HG02571 (cell line): ENCODE results near the gene FMR1.

ENCODE experiments used
- ATAC-seq: cut with Tn5 transposase; IDR thresholded peaks from one replicate; pipeline ENCODE4 v1.9.1; 2021; ENCODE audit warnings: mild to moderate bottlenecking, moderate library complexity; ENCODE audit not compliant: unreplicated experiment

FMR1 gene

DNA sequence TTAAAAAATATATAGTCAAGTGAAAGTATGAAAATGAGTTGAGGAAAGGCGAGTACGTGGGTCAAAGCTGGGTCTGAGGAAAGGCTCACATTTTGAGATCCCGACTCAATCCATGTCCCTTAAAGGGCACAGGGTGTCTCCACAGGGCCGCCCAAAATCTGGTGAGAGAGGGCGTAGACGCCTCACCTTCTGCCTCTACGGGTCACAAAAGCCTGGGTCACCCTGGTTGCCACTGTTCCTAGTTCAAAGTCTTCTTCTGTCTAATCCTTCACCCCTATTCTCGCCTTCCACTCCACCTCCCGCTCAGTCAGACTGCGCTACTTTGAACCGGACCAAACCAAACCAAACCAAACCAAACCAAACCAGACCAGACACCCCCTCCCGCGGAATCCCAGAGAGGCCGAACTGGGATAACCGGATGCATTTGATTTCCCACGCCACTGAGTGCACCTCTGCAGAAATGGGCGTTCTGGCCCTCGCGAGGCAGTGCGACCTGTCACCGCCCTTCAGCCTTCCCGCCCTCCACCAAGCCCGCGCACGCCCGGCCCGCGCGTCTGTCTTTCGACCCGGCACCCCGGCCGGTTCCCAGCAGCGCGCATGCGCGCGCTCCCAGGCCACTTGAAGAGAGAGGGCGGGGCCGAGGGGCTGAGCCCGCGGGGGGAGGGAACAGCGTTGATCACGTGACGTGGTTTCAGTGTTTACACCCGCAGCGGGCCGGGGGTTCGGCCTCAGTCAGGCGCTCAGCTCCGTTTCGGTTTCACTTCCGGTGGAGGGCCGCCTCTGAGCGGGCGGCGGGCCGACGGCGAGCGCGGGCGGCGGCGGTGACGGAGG lies at the start of gene FMR1:
TSS of gene FMR1 (plus strand) at position 728 of the 831 bp plus-strand sequence. CDS start 261 bp downstream, outside the sequence.
- peak; percentile 89 for ATAC-seq

DNA sequence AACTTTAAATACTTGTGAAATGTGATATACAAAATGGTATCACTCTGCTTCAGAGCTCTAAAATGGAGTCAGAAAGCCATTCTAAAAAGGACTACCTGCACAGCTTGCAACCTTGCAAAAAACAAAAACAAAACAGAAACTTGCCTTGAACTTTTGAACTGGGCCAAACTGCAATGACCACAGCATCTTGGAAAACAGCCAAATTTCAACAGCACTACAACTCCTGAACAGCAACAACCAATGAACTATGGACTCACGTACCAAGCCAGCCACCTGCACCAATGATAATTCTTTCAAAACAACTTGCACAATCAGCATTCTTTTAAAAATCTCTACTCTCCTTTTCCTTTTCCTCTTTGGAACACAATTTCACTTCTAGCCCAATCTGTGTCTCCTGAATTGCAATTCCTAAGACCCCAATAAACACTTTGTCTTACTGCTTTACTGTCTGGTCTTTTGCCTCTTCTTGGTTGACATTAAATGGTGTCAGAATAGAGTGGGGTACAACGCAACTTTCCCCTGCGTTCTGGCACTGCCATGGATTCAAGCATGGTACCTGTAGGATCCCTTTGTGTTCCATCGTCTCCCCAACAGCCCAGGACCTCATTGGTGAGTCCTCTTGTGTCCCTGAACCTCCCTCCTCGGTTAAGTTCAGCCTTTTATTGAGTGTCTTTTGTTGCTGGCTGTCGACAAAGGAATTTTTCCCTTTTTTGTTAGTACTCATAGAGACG lies 35.7 kb upstream of the FMR1 start:
- ATAC-seq, result peak; percentile 95

DNA sequence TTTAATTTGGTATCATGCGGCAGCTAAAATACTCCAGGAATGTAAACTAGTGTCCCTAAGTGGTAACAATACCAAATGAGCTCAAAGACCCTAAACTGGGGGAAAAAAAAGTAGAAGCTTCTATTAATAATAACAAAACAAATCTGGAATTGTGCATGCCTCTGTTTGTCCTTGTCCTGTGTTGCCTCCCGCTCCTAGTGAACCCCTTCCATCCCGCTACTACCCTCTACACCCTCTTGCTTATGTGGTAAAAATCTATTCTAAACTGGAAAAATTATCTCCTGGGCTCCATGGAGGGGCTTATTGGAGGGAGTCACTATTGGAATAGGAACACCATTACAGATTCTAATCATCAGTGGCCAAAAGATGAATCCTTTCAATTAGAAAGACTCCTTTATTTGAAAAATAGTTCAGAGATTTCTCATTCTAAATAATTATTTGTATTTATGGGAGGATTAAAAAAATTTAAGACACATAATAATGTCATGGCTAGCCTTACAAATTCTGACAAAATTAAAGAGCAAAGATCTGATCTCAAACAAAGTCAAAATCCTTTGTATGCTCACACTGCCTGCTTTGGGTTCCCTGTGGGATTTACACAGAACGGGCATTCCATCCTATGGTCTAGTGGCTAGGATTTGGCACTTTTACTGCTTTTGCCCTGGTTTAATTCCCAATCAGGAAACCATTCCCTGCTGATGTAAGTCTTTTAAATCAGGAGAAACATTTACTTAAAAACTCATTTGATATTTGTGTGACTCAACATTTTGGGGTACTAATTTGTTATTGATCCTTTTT lies 34.7 kb upstream of the FMR1 start:
- no peak for ATAC-seq

- ATAC-seq, result no peak
Measured at GRCh38 chrX:147877726-147878125, 34.0 kb upstream of the FMR1 start.

DNA sequence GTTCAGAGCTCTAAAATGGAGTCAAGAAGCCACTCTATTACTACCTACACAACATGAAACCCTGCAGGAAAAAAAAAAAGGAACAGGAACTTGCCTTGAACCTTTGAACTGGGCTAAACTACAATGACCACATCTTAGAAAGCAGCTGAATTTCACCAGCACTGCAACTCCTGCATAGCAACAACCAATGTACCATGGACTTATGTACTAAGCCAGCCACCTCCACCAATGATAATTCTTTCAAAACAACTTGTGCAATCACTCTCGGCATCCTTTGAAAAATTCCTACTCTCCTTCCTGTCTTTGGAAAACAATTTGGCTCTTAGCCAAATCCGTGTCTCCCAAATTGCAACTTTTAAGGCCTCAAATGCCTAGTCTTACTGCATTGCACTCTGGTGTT lies 26.8 kb upstream of the FMR1 start:
- ATAC-seq, result no peak

GRCh38 chrX:147890756-147891155 lies 21.0 kb upstream of the FMR1 start:
- no peak for ATAC-seq

DNA sequence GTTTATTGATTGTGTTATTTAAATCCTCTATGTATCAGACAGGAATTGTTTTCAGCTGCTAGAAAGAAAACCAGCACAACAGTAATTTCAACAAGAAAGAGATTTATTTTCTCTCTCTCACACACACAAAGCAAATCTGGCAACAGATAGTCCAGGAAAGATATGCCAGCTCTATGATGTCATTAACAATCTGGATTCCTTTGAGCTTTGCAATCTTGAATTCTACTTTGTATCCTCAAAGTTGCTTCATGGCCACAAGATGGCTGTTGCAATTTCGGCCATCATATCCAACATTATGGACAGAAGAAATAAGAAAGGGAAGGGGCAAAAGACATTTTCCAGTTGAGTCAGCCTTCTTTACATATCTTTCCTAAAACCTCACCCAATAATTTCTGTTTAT lies 19.8 kb upstream of the FMR1 start:
- ATAC-seq, result no peak

- ATAC-seq, result no peak
Measured at GRCh38 chrX:147893741-147894140, 18.0 kb upstream of the FMR1 start.

GRCh38 chrX:147894366-147894963 lies 17.3 kb upstream of the FMR1 start:
- ATAC-seq, result no peak

DNA sequence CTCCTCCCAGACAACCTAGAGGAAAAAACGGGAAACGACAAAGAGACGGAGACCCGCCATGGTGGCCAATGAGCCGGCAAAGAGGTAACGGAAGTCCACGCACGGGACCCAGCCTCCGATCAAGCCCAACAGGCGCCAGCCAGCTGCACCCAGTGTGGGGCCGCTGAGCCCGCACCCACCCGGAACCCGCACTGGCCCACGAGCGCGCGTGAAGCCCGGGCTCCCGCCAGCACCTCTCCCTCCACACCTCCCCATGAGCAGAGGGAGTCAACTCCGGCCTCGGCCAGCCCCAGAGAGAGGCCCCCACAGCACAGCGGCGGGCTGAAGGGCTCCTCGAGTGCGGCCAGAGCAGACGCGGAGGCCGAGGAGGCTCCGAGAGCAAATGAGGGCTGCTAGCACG lies 14.6 kb upstream of the FMR1 start:
- no peak for ATAC-seq

DNA sequence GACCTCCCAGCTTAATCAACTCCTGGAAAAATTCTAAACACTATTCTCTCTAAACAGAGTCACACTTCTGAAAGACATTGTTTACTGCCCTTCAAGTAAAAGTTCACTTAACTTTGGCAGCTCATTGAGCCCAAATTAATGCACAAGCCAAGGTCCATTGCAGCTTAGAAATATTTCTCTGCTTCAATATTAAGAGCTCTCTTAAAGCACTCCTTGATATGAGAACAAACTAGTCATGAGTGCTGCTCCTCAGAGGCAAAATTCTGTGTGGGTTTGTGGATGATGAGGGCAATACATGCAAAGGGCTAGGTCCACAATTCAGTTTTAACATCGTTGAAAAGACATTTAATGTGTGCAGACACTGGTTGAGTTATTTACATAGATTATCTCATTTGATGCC lies 12.8 kb upstream of the FMR1 start:
- ATAC-seq, result no peak

DNA sequence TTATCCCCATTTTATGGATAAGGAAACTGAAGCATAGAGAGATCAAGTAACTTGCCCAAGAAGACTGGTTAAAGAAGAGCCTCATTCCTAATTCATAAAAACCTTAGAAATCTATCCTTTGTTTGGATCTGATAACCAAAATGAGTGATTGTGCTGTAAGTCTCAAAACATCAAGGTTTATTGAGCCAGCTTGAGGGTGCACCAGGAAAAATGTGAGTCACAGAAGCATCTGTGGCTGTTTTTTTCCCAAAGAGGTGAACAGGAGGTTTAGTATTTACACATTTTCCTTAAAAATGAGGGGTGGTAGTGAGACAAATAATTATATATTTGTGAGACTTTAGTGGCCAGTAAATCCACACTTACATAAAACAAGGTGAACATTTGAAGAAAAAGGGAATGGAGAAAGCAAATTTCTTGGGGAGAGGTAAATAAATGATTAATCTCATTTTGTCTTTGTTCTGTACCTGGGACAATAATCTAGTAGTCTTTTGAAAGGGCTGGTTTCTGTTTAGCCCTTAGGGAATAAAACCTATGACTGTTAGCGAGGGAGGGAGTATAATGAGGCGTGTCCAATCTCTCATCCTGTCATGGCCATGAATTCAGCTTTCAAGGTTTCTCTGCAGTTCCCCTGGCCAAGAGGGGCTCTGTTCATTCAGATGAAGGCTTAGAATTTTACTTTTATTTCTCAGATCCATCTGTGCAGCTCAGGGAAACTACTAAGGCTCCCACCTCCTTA lies 12.2 kb upstream of the FMR1 start:
- ATAC-seq, result no peak

- no peak for ATAC-seq
Measured at GRCh38 chrX:147900349-147900748, 11.4 kb upstream of the FMR1 start.

GRCh38 chrX:147901461-147902126 lies 10.1 kb upstream of the FMR1 start:
- no peak for ATAC-seq

GRCh38 chrX:147902270-147902669 lies 9.4 kb upstream of the FMR1 start:
- ATAC-seq, result no peak

DNA sequence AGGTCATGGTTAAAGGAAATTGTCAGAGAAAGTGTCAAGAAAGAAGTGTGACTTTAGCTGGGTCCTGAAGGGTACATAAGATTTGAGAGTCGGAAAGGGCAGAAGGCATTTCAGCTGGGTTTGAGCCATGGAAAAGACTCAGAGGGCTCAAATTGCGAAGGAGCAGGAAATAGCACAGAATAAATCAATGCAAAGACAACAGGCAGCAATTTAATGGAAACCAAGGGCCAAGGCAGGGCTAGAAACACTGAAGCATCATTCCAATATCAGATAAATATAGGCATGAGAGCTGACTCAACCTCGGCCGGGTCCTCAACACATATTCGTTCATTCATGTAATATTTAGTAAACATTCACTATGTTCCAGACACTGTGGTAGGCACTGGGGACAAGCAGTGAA lies 3.6 kb upstream of the FMR1 start:
- no peak for ATAC-seq

DNA sequence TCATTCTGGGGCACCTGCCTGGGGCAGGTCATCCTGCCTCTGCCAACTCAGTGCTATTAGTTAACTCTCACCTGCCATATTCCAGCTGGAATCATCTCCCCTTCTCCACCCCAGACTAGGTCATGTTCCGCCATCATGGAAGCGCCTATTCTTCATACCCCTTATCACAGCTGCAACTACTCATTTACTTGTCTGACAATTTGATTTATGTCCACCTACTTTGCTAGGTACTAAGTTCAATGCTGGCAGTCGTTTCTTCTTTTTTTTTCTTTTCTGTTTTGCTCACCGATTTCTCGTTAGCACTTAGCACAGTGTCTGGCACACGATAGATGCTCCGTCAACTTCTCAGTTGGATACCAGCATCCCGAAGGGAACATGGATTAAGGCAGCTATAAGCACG lies 1.1 kb upstream of the FMR1 start:
- ATAC-seq, result no peak

- peak; percentile 33 for ATAC-seq
Measured at GRCh38 chrX:147912093-147912801, 528 bp downstream of the FMR1 start.

DNA sequence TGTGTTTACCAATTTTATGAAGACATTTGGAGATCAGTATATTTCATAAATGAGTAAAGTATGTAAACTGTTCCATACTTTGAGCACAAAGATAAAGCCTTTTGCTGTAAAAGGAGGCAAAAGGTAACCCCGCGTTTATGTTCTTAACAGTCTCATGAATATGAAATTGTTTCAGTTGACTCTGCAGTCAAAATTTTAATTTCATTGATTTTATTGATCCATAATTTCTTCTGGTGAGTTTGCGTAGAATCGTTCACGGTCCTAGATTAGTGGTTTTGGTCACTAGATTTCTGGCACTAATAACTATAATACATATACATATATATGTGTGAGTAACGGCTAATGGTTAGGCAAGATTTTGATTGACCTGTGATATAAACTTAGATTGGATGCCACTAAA lies 1.9 kb downstream of the FMR1 start:
- ATAC-seq, result no peak
